Measurements from ENCODE around the gene OLFML2B.

The OLFML2B gene

DNA sequence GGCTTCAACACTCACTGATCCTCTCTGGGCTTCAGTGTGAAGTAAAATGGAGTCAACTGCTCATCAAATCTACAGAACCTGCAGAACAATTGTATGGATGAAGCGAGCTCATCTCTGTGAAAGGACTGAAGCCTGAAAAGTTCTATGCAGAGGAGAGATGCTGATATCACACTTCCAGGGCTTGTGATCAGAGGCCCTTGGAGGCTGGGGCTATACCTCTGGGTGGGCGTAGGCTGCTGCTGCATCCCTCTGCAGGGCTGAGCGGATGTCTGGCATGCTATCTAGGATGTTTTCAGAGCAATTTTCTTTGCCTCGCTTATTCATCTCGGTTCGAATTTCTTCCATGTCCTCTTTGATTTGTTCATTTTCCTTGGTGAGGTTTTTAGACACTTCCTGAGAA is 17.6 kb downstream of the OLFML2B start:
- no peak for DNase-seq (ENCODE audit: low spot score)

DNA sequence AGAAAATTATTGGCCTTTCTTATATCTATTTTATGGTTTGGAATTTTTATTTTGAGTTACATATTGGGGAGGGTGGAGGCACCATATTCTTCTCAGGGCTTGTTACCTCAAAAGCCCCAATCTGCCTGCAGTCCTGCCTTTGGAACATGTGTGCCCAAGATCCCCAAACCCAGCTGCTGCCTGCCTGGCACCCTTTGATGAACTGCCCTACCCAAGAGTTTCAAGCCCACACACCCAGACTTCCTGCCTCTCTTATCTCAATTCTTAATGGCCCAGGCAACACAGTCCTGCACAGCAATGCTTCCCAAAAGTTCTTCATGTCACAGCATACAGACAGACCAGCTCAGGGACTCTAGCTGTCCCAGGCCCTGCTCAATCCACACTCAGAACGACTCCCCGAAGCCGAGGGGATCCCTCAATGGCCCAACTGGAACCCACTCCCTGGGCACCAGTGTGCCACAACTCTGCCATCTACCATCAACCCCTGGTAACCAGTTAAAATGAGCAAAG is 19.2 kb downstream of the OLFML2B start:
- DNase-seq (ENCODE audit: low spot score): no peak

DNA sequence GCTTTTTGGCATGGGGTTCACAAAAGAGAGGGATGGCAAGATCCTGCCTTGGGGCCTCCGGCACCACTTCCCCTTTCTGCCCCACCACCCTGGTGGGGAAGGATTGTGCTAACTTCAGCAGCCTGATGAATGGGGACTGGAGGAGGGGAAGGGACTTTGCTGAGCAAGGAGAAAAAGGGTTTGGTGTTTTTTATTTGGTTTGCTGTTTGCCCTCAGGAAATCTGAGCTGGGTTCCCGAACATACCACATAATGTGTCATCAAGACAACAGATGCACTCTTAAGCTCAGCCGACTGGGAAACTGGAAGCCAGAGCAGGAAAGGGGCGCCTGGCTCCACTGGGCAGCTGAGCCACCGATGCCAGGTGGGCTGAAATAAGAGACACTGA is 19.8 kb downstream of the OLFML2B start:
- DNase-seq (ENCODE audit: low spot score): no peak

GRCh38 chr1:162003061-162003829 is 20.4 kb downstream of the OLFML2B start:
- DNase-seq (ENCODE audit: low spot score): no peak

DNA sequence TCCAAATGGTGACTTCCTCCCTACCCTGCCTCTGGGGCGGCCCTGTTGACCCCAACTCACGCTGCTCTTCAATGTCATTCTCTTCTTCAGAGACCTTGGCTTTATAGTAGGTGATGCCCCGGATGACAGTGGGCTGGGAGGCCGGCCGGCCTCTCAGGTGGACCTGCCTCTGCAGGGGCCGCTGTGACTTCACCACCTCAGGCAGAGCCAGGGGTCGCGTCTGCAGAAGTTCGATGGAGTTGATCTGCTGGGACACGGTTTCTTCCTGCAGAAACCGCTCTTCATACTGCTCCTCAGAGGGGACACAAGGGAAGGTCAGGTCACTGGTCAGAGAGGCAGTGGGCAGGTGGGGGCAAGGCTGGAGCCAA is 23.6 kb downstream of the OLFML2B start:
- no peak for DNase-seq (ENCODE audit: low spot score)

DNA sequence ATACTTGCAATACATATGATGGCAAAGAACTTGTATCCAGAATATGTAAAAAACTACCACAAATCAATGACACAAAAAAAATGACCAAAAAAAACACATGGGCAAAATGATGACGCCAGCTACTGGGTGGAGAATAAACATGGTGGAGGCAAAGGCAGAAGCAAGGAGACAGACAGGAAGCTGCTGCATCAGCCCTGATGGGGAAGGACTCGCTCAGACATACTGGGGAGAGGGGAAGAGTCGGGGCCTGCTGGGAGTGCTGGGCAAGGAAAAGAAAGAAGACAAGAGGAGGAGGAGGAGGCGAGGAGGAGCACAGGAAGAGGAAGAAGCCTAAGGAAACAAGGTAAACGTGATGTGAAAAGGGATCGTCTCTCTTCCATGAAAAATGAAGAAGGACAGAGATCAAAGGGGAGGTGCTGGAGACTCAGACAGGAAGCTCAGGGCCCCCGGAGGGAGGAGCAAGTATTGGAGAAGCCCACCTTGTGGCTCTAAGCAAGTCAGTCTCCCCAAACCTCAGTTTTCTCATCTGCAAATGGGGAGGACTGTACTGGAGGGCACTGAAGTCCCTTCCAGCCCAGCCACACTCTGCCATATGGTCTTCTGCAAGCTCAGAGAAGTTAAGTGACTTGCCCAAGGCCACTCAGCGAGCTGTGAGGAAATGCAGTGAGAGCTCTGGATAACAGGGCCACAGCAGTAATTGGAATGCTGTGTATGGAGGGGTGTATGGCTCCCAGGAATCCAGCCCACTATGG is 24.2 kb downstream of the OLFML2B start:
- DNase-seq (ENCODE audit: low spot score): no peak

- DNase-seq (ENCODE audit: low spot score): no peak
Measured at GRCh38 chr1:161998811-161999210, 24.9 kb downstream of the OLFML2B start.

- DNase-seq (ENCODE audit: low spot score): no peak
Measured at GRCh38 chr1:161997152-161997551, 26.5 kb downstream of the OLFML2B start.

GRCh38 chr1:161994175-161994668 is 29.4 kb downstream of the OLFML2B start:
- DNase-seq (ENCODE audit: low spot score): no peak

DNA sequence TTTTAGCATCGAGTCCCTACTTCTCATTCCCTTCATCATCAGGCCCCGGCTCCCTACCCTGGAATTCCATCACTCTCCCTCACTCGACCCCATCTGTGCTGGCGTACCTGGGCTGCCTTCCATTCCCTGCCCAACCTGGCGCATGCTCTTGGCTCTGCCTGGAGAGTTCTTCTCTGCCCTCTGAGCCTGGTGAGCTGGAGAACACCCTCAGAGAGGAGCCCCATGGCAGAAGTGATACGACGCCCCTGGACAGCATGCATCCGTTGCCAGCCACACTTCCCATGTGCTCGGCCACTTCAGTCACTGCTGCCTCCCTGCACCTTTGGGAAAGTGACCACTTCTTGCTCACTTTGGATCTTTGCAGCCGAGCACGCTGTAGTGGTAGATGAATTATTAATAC is 30.1 kb downstream of the OLFML2B start:
- no peak for DNase-seq (ENCODE audit: low spot score)

DNA sequence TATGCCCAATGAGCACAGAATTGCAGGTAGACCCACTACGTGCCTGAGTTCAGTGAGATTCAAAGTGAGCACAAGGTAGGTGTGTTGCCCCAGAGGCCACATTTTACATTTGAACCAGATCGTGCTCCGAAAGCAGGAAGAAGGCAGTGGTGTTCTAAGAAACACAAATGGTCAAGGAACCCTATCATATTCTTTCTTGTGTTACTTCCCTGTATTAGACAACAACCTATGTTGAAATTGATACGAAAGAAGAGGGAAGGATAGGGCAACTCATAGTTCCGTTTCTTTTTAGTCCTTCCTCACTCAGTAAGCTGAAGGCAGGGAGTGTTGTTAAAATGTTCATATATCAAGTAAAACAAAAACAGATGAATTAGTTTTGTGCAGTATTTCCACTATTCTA is 33.9 kb downstream of the OLFML2B start:
- no peak for DNase-seq (ENCODE audit: low spot score)

- no peak for DNase-seq (ENCODE audit: low spot score)
Measured at GRCh38 chr1:161989108-161989507, 34.6 kb downstream of the OLFML2B start.

GRCh38 chr1:161988413-161988812 is 35.3 kb downstream of the OLFML2B start:
- no peak for DNase-seq (ENCODE audit: low spot score)

DNA sequence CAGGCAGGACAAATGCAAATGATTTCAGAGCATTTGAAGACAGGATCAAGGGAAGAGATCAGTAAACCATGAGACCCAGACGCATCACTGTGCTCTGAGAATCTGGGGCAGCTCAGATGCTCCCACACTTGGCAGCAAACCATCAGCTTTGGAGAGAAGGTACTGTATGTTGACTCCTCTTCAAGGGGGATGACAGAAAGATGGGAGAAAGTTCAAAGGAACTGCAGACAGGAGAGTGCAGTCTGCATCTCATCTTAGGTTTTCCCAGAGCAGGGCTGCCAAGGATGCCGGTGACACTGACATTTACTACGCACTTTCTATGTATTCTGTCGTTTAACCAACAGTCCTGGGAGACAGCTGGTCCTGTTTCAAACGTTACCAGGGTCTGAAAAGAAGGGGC is 35.8 kb downstream of the OLFML2B start:
- DNase-seq (ENCODE audit: low spot score): no peak

DNA sequence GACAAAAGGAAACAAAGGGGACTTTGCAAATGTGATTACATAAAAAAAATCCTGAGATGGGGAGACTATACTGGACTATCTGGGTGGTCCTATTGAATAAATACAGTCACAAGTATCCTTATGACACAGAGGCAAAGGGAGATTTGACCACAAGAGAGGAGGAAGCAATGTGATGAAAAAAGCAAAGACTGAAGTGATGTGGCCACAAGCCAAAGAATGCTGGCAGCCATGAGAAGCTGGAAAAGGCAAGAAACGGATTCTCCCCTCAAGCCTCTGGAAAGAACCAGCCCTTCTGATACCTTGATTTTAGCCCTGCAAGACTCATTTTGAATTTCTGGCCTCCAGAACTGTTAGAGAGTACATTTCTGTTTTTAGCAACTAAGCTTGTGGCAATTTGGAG is 36.4 kb downstream of the OLFML2B start:
- no peak for DNase-seq (ENCODE audit: low spot score)

DNA sequence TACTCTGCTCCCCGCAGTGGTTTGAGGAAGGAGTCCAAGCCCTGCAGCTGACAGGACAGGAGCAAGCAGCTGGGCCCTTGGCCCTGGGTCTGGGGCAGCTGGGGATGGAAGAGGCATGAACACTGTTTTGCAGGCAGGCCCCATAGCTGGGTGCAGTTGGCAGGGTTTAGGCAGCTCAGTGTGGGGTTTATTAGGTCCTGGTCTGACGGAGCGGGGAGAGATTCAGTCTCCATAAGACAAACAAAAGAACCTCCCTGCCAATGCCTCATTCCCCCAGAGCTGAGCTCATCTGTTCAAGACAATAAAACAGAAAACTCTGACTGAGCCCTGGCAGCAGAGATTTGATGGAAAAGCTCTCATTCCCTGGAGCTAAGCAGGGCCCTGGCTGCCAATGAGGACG is 37.3 kb downstream of the OLFML2B start:
- DNase-seq (ENCODE audit: low spot score): no peak

GRCh38 chr1:161985301-161985822 is 38.3 kb downstream of the OLFML2B start:
- no peak for DNase-seq (ENCODE audit: low spot score)

GRCh38 chr1:161983725-161984124 is 39.9 kb downstream of the OLFML2B start:
- DNase-seq (ENCODE audit: low spot score): no peak

DNA sequence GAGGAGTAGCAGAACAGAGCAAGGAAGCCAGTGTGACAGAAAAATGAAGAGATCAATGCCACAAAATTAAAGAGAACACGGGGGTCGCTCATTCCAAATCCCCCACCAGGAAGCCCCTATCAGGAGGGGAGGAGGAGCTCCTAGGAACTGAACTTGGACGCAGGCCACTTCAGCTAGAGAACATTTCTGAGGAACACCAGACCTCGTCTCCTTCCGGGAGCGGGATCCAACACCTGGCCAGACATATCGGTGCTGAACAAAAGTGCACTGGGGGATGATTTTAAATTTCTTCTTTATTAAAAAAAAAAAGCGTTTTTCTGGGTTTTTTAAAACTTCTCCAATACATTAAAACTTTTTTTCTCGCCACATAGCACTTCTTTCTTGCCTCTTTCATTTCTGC is 40.8 kb downstream of the OLFML2B start:
- DNase-seq (ENCODE audit: low spot score): no peak

DNA sequence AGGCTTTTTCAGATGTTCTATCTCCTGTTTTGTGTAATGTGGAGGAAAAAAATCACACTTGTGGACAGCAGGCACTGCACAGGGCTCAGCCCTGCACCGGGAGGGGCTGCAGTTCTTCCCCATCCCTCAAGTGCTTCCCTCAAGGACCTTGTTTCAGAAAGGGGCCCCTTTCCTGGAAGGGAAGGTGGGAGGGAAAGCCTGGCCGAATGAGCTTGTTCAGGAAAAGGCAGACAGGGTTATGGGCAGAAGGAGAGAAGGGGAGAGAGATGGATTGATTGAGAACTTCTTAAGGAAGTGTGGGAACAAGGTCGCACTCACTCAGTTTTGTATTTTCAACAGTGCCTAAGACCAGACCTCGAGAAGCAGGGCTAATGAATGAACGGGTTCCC is 41.2 kb downstream of the OLFML2B start:
- no peak for DNase-seq (ENCODE audit: low spot score)

GRCh38 chr1:161981735-161982506 is 41.7 kb downstream of the OLFML2B start:
- DNase-seq (ENCODE audit: low spot score): no peak

DNA sequence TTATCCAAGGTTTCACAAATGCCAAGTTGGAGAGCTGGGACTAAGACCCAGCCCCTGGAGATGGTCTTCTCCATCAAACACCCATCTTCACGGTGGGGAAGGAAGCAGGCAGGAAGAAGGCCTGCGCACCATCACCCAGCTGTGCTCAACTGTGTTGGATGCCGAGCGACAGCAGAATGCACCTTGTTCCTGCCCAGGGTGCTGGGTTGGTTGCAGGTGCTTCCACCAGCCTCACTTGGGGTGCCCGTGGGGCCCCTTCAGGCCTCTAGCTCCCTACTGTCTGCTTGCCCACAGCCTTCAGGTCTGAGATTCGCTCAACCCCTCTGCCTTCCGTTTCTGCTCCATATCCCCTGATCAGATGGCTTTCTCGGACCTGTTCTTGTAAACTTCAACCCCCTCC is 42.5 kb downstream of the OLFML2B start:
- no peak for DNase-seq (ENCODE audit: low spot score)
